D721Med (cell line): Measurements from ENCODE around the gene AVPI1.

Experiments
- DNase-seq: peaks from one replicate; pipeline ENCODE4 v3.0.0; 2011; ENCODE audit warnings: low spot score; ENCODE audit not compliant: insufficient read length
- FAIRE-seq: peaks from 2 replicates; lab custom pipeline; 2011; peaks lifted over from hg19 to GRCh38; lab: Jason Lieb, UNC
- CTCF ChIP-seq: IDR thresholded peaks from 2 replicates; pipeline ENCODE4 v1.5.1; 2012; ENCODE audit warnings: mild to moderate bottlenecking, control low read depth; ENCODE audit not compliant: insufficient read depth; ENCODE audit errors: missing control alignments

The AVPI1 gene

GRCh38 chr10:97676770-97677581, 10.1 kb downstream of the AVPI1 start:
- DNase-seq (peak; percentile 72), FAIRE-seq (no peak)
- TF ChIP-seq CTCF = peak; percentile 91

GRCh38 chr10:97675222-97675621, 11.8 kb downstream of the AVPI1 start:
- TF ChIP-seq CTCF = no peak
- no peak for FAIRE-seq
- no peak for DNase-seq

GRCh38 chr10:97673736-97674525, 13.1 kb downstream of the AVPI1 start:
- DNase-seq (no peak), FAIRE-seq (no peak)
- no peak for TF ChIP-seq CTCF

GRCh38 chr10:97669571-97669970, 17.5 kb downstream of the AVPI1 start:
- no peak for DNase-seq
- TF ChIP-seq CTCF = no peak
- no peak for FAIRE-seq

GRCh38 chr10:97667463-97667862, 19.6 kb downstream of the AVPI1 start:
- DNase-seq = no peak
- FAIRE-seq = no peak
- no peak for TF ChIP-seq CTCF

GRCh38 chr10:97666992-97667391, 20.0 kb downstream of the AVPI1 start:
- DNase-seq = no peak
- no peak for FAIRE-seq
- TF ChIP-seq CTCF = no peak

- TF ChIP-seq CTCF = no peak
- FAIRE-seq (no peak), DNase-seq (no peak)
These were observed 22.7 kb downstream of the AVPI1 start for GRCh38 chr10:97664282-97664850.
